ENCODE results near the gene TRIM23. TPM values are rescaled to one million over a fixed set of nuclear protein-coding genes. Genes with fewer than 3 reads are reported as not detected.
"Not testable (repeated sequence)": the region's sequence is repeated elsewhere in the genome, so short reads cannot be mapped to it uniquely, and the experiment has no call there.

Gene TRIM23
- total and polyA plus RNA-seq, 3 donors from 2014 or later: 11.0 to 24.8 (median 23.9) TPM

GRCh38 chr5:65620021-65620420, 4.1 kb downstream of the TRIM23 start:
- TF ChIP-seq CTCF (IDR thresholded peaks at IDR 0.05) (no peak), POLR2A (IDR thresholded peaks at IDR 0.05) (no peak)
- Histone ChIP-seq H3K36me3 (ENCODE audit: low read depth, missing control alignments) (no peaks in the 10 kb centered on the region), H3K27ac (no peak overlapping the region), H3K4me3 (no peak overlapping the region), H3K27me3 (peaks cover 3% of the 10 kb centered on the region), H3K4me1 (peaks cover 15% of the 10 kb centered on the region), H3K9me3 (no peaks in the 10 kb centered on the region)
- DNase-seq: no peak
- intact Hi-C loops (cut with DNase I; ENCODE audit: low total_unique reads): no loop called here
- WGBS, 2 donors: 83 to 88% methylated on average over 4 of the region's 4 CpGs

- H3K36me3 ChIP-seq (ENCODE audit: low read depth, missing control alignments): no peaks in the 10 kb centered on the region
Observed at GRCh38 chr5:65612298-65612907, 11.7 kb downstream of the TRIM23 start.

GRCh38 chr5:65611524-65611923, 12.6 kb downstream of the TRIM23 start:
- H3K27ac ChIP-seq: no peak overlapping the region
- no peak overlapping the region for H3K4me3 ChIP-seq
- no peak for DNase-seq
- WGBS, 2 donors: 82 to 87% methylated on average over 3 of the region's 3 CpGs
- TF ChIP-seq CTCF (IDR thresholded peaks at IDR 0.05) (no peak), POLR2A (IDR thresholded peaks at IDR 0.05) (no peak)
- intact Hi-C loops (cut with DNase I; ENCODE audit: low total_unique reads): no loop called here
- no peaks in the 10 kb centered on the region for H3K9me3 ChIP-seq
- no peaks in the 10 kb centered on the region for H3K36me3 ChIP-seq (ENCODE audit: low read depth, missing control alignments)
- H3K27me3 ChIP-seq: no peaks in the 10 kb centered on the region
- H3K4me1 ChIP-seq: no peaks in the 10 kb centered on the region

More at GRCh38 chr5:65612298-65612907, 11.7 kb downstream of the TRIM23 start:
- no peaks in the 10 kb centered on the region for H3K9me3 ChIP-seq
- H3K4me3 ChIP-seq: no peak overlapping the region
- no peak for TF ChIP-seq POLR2A (IDR thresholded peaks at IDR 0.05)
- no peak for TF ChIP-seq CTCF (IDR thresholded peaks at IDR 0.05)
- WGBS, 2 donors: 85 to 92% methylated on average over 4 of the region's 4 CpGs
- intact Hi-C loops (cut with DNase I; ENCODE audit: low total_unique reads): no loop called here
- H3K27ac ChIP-seq: no peak overlapping the region
- H3K27me3 ChIP-seq: no peaks in the 10 kb centered on the region
- H3K4me1 ChIP-seq: no peaks in the 10 kb centered on the region
- DNase-seq: no peak

GRCh38 chr5:65601761-65602160, 22.4 kb downstream of the TRIM23 start:
- WGBS, 2 donors: 100% methylated on average over 1 of the region's 1 CpG

GRCh38 chr5:65588694-65589093, 35.4 kb downstream of the TRIM23 start:
- Histone ChIP-seq H3K4me1 (no peaks in the 10 kb centered on the region), H3K4me3 (no peak overlapping the region), H3K36me3 (ENCODE audit: low read depth, missing control alignments) (no peaks in the 10 kb centered on the region), H3K27ac (no peak overlapping the region), H3K9me3 (no peaks in the 10 kb centered on the region), H3K27me3 (no peaks in the 10 kb centered on the region)
- intact Hi-C loops (cut with DNase I; ENCODE audit: low total_unique reads): no loop called here
- WGBS, 2 donors: 84 to 93% methylated on average over 2 of the region's 2 CpGs
- TF ChIP-seq CTCF (IDR thresholded peaks at IDR 0.05) (no peak), POLR2A (IDR thresholded peaks at IDR 0.05) (no peak)
- DNase-seq: no peak

More at GRCh38 chr5:65601761-65602160, 22.4 kb downstream of the TRIM23 start:
- H3K9me3 ChIP-seq; H3K4me1 ChIP-seq; H3K27me3 ChIP-seq; H3K36me3 ChIP-seq (ENCODE audit: low read depth, missing control alignments); H3K27ac ChIP-seq; H3K4me3 ChIP-seq; intact Hi-C loops (cut with DNase I; ENCODE audit: low total_unique reads); DNase-seq: not testable (repeated sequence)

All from testis (tissue), 3 donors.